Measurements from ENCODE around the gene GARIN6.

- TF ChIP-seq CTCF (conservative IDR thresholded peaks at IDR 0.05; ENCODE audit: low read length) (no peak), EZH2phosphoT487 (IDR thresholded peaks at IDR 0.05; ENCODE audit: borderline replicate concordance, low read depth, low read length) (no peak)
These were observed 28.9 kb upstream of the GARIN6 start for GRCh38 chr12:99618657-99619056.
